Neuron (in vitro differentiated cells): Measurements from ENCODE around the gene BIN1.
"Not testable (repeated sequence)": the region's sequence is repeated elsewhere in the genome, so short reads cannot be mapped to it uniquely, and the experiment has no call there.

Source experiments
- H2AFZ ChIP-seq: one replicate; pipeline ENCODE4 v1.6.1; 2013; ENCODE audit warnings: low read depth, mild to moderate bottlenecking, inconsistent platforms, low read length, moderate library complexity
- H3K27me3 ChIP-seq: one replicate; pipeline ENCODE4 v1.6.1; 2013; ENCODE audit warnings: low read length; ENCODE audit not compliant: insufficient read depth
- H3K36me3 ChIP-seq: one replicate; pipeline ENCODE4 v1.6.1; 2013; ENCODE audit warnings: low read length; ENCODE audit not compliant: insufficient read depth
- H3K4me1 ChIP-seq: one replicate; pipeline ENCODE4 v1.6.1; 2013; ENCODE audit warnings: low read length; ENCODE audit not compliant: insufficient read depth
- H3K4me3 ChIP-seq: 2 replicates; pipeline ENCODE4 v1.5.1; 2013; ENCODE audit warnings: mild to moderate bottlenecking, low read length, moderate library complexity
- H3K9me3 ChIP-seq: one replicate; pipeline ENCODE4 v1.6.1; 2013; ENCODE audit warnings: low read length

The BIN1 gene

GRCh38 chr2:127124426-127124825, 17.5 kb upstream of the BIN1 start:
- Histone ChIP-seq H3K27me3 (no peaks in the 10 kb centered on the region), H3K36me3 (no peaks in the 10 kb centered on the region), H3K4me3 (no peak overlapping the region), H3K9me3 (peaks cover 4% of the 10 kb centered on the region), H3K4me1 (peaks cover 6% of the 10 kb centered on the region), H2AFZ (no peak overlapping the region)

- H3K4me1 ChIP-seq, result no peaks in the 10 kb centered on the region
- no peaks in the 10 kb centered on the region for H3K36me3 ChIP-seq
- no peak overlapping the region for H3K4me3 ChIP-seq
- H3K27me3 ChIP-seq, result no peaks in the 10 kb centered on the region
- H2AFZ ChIP-seq, result no peak overlapping the region
- peaks cover 4% of the 10 kb centered on the region for H3K9me3 ChIP-seq
These were observed 15.5 kb upstream of the BIN1 start for GRCh38 chr2:127122361-127123027.

- Histone ChIP-seq H3K27me3 (no peaks in the 10 kb centered on the region), H2AFZ (no peak overlapping the region), H3K36me3 (no peaks in the 10 kb centered on the region), H3K4me1 (no peaks in the 10 kb centered on the region), H3K4me3 (no peak overlapping the region), H3K9me3 (peaks cover 4% of the 10 kb centered on the region)
These were observed 14.8 kb upstream of the BIN1 start for GRCh38 chr2:127121776-127122176.

DNA sequence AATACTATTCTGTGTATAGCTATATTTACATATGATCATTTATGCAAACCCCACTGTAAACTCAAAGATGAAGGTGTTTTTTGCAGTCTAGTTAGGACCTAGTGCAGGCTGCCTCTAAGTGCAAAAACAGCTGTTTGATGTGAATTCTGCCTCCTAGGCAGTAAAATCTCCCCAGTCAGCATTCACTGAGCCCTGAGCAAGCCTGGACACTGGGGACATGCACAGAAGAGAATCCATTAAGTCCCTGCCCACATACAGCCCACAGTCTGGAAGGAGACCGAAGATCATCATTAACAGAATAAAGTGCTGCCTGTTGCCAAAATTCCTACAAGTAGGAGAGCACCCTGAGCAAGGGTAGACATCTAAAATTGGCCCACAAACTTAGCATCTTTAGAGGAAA, 14.4 kb upstream of the BIN1 start:
- Histone ChIP-seq H3K9me3 (peaks cover 4% of the 10 kb centered on the region), H3K4me3 (no peak overlapping the region), H3K36me3 (no peaks in the 10 kb centered on the region), H2AFZ (no peak overlapping the region), H3K27me3 (no peaks in the 10 kb centered on the region), H3K4me1 (no peaks in the 10 kb centered on the region)

DNA sequence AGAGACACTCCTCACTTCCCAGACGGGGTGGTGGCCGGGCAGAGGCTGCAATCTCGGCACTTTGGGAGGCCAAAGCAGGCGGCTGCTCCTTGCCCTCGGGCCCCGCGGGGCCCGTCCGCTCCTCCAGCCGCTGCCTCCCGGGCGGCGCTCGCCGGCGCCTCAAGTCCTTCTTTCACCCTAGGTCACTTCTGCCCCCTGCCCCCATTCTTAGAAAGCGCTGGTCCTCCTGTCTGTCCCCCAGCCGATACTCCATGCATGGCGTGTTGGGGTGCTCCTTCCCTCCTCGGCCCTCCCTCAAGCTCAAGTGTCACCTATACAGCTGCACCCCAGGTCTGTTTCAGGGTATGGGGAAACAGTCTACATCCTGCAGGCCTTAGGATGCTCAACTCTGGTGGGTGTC, 13.5 kb upstream of the BIN1 start:
- not testable (repeated sequence) for H3K9me3 ChIP-seq, H2AFZ ChIP-seq, H3K4me1 ChIP-seq, H3K27me3 ChIP-seq, H3K36me3 ChIP-seq, H3K4me3 ChIP-seq

DNA sequence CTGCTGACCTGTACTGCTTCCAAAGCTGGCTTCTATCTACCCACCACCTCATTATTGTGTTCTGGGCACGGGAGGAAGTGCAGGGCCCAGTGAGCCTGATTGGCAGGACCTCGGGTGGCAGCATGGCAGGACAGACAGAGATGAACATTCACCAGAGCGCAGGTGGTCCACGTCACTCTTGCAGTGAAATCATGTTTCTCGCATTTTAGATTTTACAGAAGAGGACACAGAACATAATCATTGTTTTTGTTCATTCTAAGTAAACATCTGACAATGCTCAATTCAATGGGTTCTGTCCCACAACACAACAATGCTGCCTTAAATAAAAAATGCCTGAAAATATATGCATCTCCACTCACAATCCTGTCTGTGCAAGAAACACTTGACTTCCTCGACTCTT, 11.5 kb upstream of the BIN1 start:
- Histone ChIP-seq H3K4me1 (no peaks in the 10 kb centered on the region), H2AFZ (no peak overlapping the region), H3K9me3 (peaks cover 4% of the 10 kb centered on the region), H3K4me3 (no peak overlapping the region), H3K27me3 (no peaks in the 10 kb centered on the region), H3K36me3 (no peaks in the 10 kb centered on the region)

DNA sequence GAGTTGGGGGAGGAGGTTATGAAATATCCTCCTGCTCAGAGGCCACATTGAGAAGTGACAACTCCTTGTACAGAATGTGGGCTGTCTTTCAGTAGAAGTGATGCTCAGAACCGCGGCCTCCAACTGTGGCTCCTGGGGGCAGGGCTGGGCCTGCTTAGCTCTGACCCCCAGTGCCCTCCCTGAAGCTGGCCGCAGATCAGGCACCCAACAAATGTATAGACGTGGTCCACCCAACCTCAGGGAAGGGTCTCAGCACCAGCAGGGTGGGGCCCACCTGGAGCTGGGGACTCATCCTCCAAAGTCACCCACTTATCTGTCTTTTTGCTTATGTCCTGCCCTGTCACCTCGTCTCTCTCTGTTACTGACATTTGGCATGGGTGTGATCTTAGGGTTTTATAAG, 11.1 kb upstream of the BIN1 start:
- no peaks in the 10 kb centered on the region for H3K4me1 ChIP-seq
- no peaks in the 10 kb centered on the region for H3K36me3 ChIP-seq
- H3K4me3 ChIP-seq, result no peak overlapping the region
- peaks cover 4% of the 10 kb centered on the region for H3K9me3 ChIP-seq
- H2AFZ ChIP-seq, result no peak overlapping the region
- no peaks in the 10 kb centered on the region for H3K27me3 ChIP-seq

GRCh38 chr2:127117603-127118002, 10.6 kb upstream of the BIN1 start:
- Histone ChIP-seq H2AFZ (no peak overlapping the region), H3K36me3 (no peaks in the 10 kb centered on the region), H3K27me3 (no peaks in the 10 kb centered on the region), H3K4me3 (no peak overlapping the region), H3K4me1 (no peaks in the 10 kb centered on the region), H3K9me3 (peaks cover 4% of the 10 kb centered on the region)

DNA sequence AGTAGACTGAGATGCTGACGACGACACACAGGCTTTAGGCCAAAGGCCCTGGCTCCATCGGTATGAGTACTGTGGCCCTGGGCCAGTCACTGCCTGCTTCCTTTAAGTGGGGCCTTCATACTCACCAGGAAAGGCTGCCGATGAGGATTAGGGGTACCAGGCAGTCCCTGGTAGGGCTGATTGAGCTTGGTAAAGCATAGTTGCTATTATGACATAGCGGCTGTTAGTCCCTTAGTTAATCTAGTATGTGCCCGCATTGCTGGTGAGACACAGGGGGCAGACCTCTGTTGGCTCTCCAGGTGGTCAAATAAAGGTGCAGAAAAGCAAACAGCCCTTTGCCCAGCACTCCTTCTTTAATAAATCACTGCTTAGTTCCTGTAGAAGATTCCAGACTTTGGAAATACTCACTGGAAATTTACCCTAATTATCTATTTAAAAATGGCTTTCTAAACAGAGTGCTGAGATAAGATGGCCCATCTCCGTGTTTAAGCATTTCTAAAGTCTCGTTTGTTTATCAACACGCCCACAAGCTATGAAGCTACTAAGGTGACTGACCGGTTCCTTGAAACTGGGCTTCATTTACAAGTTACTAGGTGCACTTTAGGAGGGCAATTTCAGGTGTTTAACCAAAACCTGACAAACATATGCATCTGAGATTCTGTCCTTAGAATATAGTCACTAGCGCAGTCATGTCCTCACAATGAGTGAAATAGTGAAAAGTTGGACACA, 8.7 kb upstream of the BIN1 start:
- no peaks in the 10 kb centered on the region for H3K4me1 ChIP-seq
- H3K36me3 ChIP-seq, result no peaks in the 10 kb centered on the region
- no peak overlapping the region for H3K4me3 ChIP-seq
- H3K9me3 ChIP-seq, result no peaks in the 10 kb centered on the region
- no peaks in the 10 kb centered on the region for H3K27me3 ChIP-seq
- no peak overlapping the region for H2AFZ ChIP-seq

- peaks cover 2% of the 10 kb centered on the region for H3K4me1 ChIP-seq
- H3K9me3 ChIP-seq, result no peaks in the 10 kb centered on the region
- no peak overlapping the region for H2AFZ ChIP-seq
- no peak overlapping the region for H3K4me3 ChIP-seq
- no peaks in the 10 kb centered on the region for H3K36me3 ChIP-seq
- H3K27me3 ChIP-seq, result no peaks in the 10 kb centered on the region
These were observed 4.0 kb upstream of the BIN1 start for GRCh38 chr2:127110985-127111384.

GRCh38 chr2:127108090-127108523, 1.2 kb upstream of the BIN1 start:
- H3K9me3 ChIP-seq, result no peaks in the 10 kb centered on the region
- no peaks in the 10 kb centered on the region for H3K36me3 ChIP-seq
- H3K4me1 ChIP-seq, result peaks cover 10% of the 10 kb centered on the region
- H2AFZ ChIP-seq, result peak overlapping the region; percentile 94
- H3K27me3 ChIP-seq, result no peaks in the 10 kb centered on the region
- H3K4me3 ChIP-seq, result peak overlapping the region; percentile 80

- peak overlapping the region; percentile 94 for H2AFZ ChIP-seq
- H3K9me3 ChIP-seq, result no peaks in the 10 kb centered on the region
- H3K27me3 ChIP-seq, result no peaks in the 10 kb centered on the region
These were observed 657 bp upstream of the BIN1 start for GRCh38 chr2:127107622-127107999.

DNA sequence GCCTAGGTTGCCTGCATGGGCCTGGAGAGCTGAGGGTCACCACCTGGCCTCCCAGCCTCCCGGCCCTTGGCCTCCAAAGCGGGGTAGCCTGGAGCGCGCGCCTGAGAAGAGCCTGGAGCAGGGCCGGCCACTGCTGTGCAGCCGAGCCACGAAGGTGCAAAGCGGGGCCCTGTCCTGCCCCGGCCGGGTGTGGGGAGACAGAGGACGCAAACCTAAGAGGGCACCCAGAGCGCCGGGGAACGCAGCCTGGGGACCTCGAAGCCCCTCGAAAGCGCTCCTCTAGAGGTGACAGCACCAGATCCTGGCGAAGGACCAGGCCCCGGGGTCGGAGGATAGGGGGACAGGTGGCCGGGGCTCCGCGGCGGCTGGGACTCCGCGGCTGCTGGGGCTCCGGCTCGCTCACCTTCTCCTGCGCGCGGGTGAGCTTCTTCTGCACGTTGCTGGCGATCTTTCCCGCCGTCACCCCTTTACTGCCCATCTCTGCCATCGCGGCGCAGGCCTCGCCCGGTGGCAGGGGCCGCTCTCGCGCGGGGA, 430 bp downstream of the BIN1 start:
- H2AFZ ChIP-seq, result peak overlapping the region; percentile 94
- H3K4me1 ChIP-seq, result peaks cover 10% of the 10 kb centered on the region
- H3K4me3 ChIP-seq, result peak overlapping the region; percentile 80
- no peaks in the 10 kb centered on the region for H3K27me3 ChIP-seq
- H3K36me3 ChIP-seq, result no peaks in the 10 kb centered on the region
- no peaks in the 10 kb centered on the region for H3K9me3 ChIP-seq

More at GRCh38 chr2:127107622-127107999, 657 bp upstream of the BIN1 start:
- Histone ChIP-seq H3K4me1 (peaks cover 10% of the 10 kb centered on the region), H3K4me3 (peak overlapping the region; percentile 80), H3K36me3 (no peaks in the 10 kb centered on the region)
